WTC11 (cell line): ENCODE measurements around the gene ST6GALNAC6. TPM values are rescaled to one million over a fixed set of nuclear protein-coding genes. Genes with fewer than 3 reads are reported as not detected.
"Not testable (repeated sequence)": the region's sequence is repeated elsewhere in the genome, so short reads cannot be mapped to it uniquely, and the experiment has no call there.

Source experiments
- ATAC-seq: fragments of 200-7000 bp; cut with Tn5 transposase; 2 replicates; pipeline ENCODE4 v1.10.0; 2021; ENCODE audit warnings: mild to moderate bottlenecking, moderate library complexity
- CTCF ChIA-PET: fragments of 300-600 bp; sonication (Branson Sonifier 250); formaldehyde crosslinking; loops from one replicate; lab custom pipeline; 2021; ENCODE audit warnings: antibody characterized with exemption; lab: Charles Lee
- POLR2A ChIA-PET: fragments of 350-600 bp; sonication (Branson Sonifier 250); formaldehyde crosslinking; loops from one replicate; lab custom pipeline; 2021; ENCODE audit warnings: antibody characterized with exemption; lab: Charles Lee
- DNase-seq: peaks from one replicate; pipeline ENCODE4 v3.0.0; 2021; ENCODE audit warnings: low spot score
- H3K27ac Mint-ChIP-seq: 2 replicates; pipeline ENCODE4 v1.8.0; 2021; ENCODE audit warnings: mixed read lengths
- H3K27me3 Mint-ChIP-seq: 2 replicates; pipeline ENCODE4 v1.8.0; 2021; ENCODE audit warnings: low read depth, mild to moderate bottlenecking, moderate library complexity, mixed read lengths
- H3K36me3 Mint-ChIP-seq: 2 replicates; pipeline ENCODE4 v1.8.0; 2021; ENCODE audit warnings: mixed read lengths
- H3K4me1 Mint-ChIP-seq: 2 replicates; pipeline ENCODE4 v1.8.0; 2022; ENCODE audit warnings: mixed read lengths
- H3K4me3 Mint-ChIP-seq: 2 replicates; pipeline ENCODE4 v1.8.0; 2021; ENCODE audit warnings: mild to moderate bottlenecking, moderate library complexity, mixed read lengths
- H3K9me3 Mint-ChIP-seq: 2 replicates; pipeline ENCODE4 v1.8.0; 2021; ENCODE audit warnings: mixed read lengths
- CBFB ChIP-seq: sonication (generic); formaldehyde crosslinking; IDR thresholded peaks from 2 replicates; pipeline ENCODE4 v1.8.1; 2022; ENCODE audit warnings: mild to moderate bottlenecking, low read depth, missing genetic modification reagents
- GTF2I ChIP-seq: fragments of 250-450 bp; sonication (Bioruptor Pico); conservative IDR thresholded peaks from 2 replicates; pipeline ENCODE4 v1.4.0; 2021; ENCODE audit warnings: mild to moderate bottlenecking
- NFATC4 ChIP-seq: fragments of 250-450 bp; sonication (Bioruptor Pico); IDR thresholded peaks from 2 replicates; pipeline ENCODE4 v1.9.0; 2021; ENCODE audit warnings: mild to moderate bottlenecking
- NFE2L1 ChIP-seq: sonication (generic); formaldehyde crosslinking; IDR thresholded peaks from 2 replicates; pipeline ENCODE4 v1.8.1; 2023; ENCODE audit warnings: missing genetic modification reagents
- OVOL2 ChIP-seq: fragments of 250-450 bp; sonication (Bioruptor Pico); IDR thresholded peaks from 2 replicates; pipeline ENCODE4 v1.9.0; 2021; ENCODE audit warnings: mild to moderate bottlenecking, borderline replicate concordance
- RELA ChIP-seq: sonication (generic); formaldehyde crosslinking; IDR thresholded peaks from 2 replicates; pipeline ENCODE4 v1.8.1; 2022; ENCODE audit warnings: missing genetic modification reagents, mild to moderate bottlenecking, borderline replicate concordance
- SP1 ChIP-seq: sonication (generic); formaldehyde crosslinking; conservative IDR thresholded peaks from 2 replicates; pipeline ENCODE4 v1.8.1; 2022; ENCODE audit warnings: missing genetic modification reagents
- TP53 ChIP-seq: sonication (generic); formaldehyde crosslinking; IDR thresholded peaks from 2 replicates; pipeline ENCODE4 v1.8.1; 2023; ENCODE audit warnings: mild to moderate bottlenecking, missing genetic modification reagents
- ZNF121 ChIP-seq: sonication (generic); formaldehyde crosslinking; IDR thresholded peaks from 2 replicates; pipeline ENCODE4 v1.8.0; 2023; ENCODE audit warnings: missing genetic modification reagents
- ZNF138 ChIP-seq: sonication (generic); formaldehyde crosslinking; conservative IDR thresholded peaks from 2 replicates; pipeline ENCODE4 v1.8.1; 2022; ENCODE audit warnings: mild to moderate bottlenecking, moderate library complexity, missing genetic modification reagents
- ZNF317 ChIP-seq: sonication (generic); formaldehyde crosslinking; IDR thresholded peaks from 2 replicates; pipeline ENCODE4 v1.8.1; 2023; ENCODE audit warnings: low read depth, mild to moderate bottlenecking, moderate library complexity, missing genetic modification reagents, borderline replicate concordance
- ZNF423 ChIP-seq: fragments of 250-450 bp; sonication (Bioruptor Pico); IDR thresholded peaks from 2 replicates; pipeline ENCODE4 v2.1.2; 2022; ENCODE audit warnings: mild to moderate bottlenecking, moderate library complexity
- total RNA-seq: library from RNA; stranded (reverse); gene quantifications from 3 replicates; pipeline ENCODE4 v1.2.3, GENCODE V29; 2021
- TF ChIP-seq, protein P1 (sequence below): sonication (generic); formaldehyde crosslinking; IDR thresholded peaks from 2 replicates; pipeline ENCODE4 v1.8.0; 2022; ENCODE audit warnings: missing genetic modification reagents
- TF ChIP-seq, protein P2 (sequence below): fragments of 250-450 bp; sonication (Bioruptor Pico); IDR thresholded peaks from 2 replicates; pipeline ENCODE4 v2.1.2; 2022; ENCODE audit warnings: mild to moderate bottlenecking, moderate library complexity
- TF ChIP-seq, protein P3 (sequence below): fragments of 250-450 bp; sonication (Bioruptor Pico); IDR thresholded peaks from 2 replicates; pipeline ENCODE4 v1.9.0; 2021; ENCODE audit warnings: mild to moderate bottlenecking, borderline replicate concordance
- TF ChIP-seq, protein P4 (sequence below): fragments of 200-600 bp; IDR thresholded peaks from 2 replicates; pipeline ENCODE4 v1.8.0; 2022; ENCODE audit warnings: antibody characterized with exemption
- TF ChIP-seq, protein P5 (sequence below): fragments of 250-450 bp; sonication (Bioruptor Pico); IDR thresholded peaks from 2 replicates; pipeline ENCODE4 v1.9.0; 2021; ENCODE audit warnings: moderate library complexity, mild to moderate bottlenecking, inconsistent platforms, borderline replicate concordance

Gene ST6GALNAC6
- total RNA-seq, 1 experiment from 2014 or later, result 47.5 TPM

DNA sequence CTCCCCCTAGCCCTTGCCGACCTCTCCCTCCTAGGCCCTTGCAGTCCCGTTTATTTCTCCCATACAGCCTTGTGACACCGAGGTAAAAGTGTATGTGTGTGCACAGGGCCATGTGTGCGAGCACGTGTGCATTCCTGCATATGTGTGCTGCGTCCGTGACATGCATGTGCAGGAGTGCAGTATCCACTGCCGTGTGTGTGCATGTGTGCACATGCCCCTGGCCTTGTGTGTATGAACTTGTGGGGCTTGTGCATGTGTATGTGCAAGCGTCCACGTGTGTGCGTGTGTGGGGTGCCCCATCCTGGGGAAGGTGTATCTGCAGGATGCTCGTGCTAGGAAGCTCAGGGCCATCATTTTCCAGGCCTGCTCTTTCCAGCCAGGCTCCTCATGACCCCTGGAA, 28.5 kb downstream of the ST6GALNAC6 start (continued):
- no peak for TF ChIP-seq ZNF423
- TF ChIP-seq, protein P1, sequence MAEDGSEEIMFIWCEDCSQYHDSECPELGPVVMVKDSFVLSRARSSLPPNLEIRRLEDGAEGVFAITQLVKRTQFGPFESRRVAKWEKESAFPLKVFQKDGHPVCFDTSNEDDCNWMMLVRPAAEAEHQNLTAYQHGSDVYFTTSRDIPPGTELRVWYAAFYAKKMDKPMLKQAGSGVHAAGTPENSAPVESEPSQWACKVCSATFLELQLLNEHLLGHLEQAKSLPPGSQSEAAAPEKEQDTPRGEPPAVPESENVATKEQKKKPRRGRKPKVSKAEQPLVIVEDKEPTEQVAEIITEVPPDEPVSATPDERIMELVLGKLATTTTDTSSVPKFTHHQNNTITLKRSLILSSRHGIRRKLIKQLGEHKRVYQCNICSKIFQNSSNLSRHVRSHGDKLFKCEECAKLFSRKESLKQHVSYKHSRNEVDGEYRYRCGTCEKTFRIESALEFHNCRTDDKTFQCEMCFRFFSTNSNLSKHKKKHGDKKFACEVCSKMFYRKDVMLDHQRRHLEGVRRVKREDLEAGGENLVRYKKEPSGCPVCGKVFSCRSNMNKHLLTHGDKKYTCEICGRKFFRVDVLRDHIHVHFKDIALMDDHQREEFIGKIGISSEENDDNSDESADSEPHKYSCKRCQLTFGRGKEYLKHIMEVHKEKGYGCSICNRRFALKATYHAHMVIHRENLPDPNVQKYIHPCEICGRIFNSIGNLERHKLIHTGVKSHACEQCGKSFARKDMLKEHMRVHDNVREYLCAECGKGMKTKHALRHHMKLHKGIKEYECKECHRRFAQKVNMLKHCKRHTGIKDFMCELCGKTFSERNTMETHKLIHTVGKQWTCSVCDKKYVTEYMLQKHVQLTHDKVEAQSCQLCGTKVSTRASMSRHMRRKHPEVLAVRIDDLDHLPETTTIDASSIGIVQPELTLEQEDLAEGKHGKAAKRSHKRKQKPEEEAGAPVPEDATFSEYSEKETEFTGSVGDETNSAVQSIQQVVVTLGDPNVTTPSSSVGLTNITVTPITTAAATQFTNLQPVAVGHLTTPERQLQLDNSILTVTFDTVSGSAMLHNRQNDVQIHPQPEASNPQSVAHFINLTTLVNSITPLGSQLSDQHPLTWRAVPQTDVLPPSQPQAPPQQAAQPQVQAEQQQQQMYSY, result no peak
- TF ChIP-seq ZNF121 (CRISPR knock-in tag), result no peak
- TF ChIP-seq, protein P2, sequence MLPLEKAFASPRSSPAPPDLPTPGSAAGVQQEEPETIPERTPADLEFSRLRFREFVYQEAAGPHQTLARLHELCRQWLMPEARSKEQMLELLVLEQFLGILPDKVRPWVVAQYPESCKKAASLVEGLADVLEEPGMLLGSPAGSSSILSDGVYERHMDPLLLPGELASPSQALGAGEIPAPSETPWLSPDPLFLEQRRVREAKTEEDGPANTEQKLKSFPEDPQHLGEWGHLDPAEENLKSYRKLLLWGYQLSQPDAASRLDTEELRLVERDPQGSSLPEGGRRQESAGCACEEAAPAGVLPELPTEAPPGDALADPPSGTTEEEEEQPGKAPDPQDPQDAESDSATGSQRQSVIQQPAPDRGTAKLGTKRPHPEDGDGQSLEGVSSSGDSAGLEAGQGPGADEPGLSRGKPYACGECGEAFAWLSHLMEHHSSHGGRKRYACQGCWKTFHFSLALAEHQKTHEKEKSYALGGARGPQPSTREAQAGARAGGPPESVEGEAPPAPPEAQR, result no peak
- TF ChIP-seq, protein P3, sequence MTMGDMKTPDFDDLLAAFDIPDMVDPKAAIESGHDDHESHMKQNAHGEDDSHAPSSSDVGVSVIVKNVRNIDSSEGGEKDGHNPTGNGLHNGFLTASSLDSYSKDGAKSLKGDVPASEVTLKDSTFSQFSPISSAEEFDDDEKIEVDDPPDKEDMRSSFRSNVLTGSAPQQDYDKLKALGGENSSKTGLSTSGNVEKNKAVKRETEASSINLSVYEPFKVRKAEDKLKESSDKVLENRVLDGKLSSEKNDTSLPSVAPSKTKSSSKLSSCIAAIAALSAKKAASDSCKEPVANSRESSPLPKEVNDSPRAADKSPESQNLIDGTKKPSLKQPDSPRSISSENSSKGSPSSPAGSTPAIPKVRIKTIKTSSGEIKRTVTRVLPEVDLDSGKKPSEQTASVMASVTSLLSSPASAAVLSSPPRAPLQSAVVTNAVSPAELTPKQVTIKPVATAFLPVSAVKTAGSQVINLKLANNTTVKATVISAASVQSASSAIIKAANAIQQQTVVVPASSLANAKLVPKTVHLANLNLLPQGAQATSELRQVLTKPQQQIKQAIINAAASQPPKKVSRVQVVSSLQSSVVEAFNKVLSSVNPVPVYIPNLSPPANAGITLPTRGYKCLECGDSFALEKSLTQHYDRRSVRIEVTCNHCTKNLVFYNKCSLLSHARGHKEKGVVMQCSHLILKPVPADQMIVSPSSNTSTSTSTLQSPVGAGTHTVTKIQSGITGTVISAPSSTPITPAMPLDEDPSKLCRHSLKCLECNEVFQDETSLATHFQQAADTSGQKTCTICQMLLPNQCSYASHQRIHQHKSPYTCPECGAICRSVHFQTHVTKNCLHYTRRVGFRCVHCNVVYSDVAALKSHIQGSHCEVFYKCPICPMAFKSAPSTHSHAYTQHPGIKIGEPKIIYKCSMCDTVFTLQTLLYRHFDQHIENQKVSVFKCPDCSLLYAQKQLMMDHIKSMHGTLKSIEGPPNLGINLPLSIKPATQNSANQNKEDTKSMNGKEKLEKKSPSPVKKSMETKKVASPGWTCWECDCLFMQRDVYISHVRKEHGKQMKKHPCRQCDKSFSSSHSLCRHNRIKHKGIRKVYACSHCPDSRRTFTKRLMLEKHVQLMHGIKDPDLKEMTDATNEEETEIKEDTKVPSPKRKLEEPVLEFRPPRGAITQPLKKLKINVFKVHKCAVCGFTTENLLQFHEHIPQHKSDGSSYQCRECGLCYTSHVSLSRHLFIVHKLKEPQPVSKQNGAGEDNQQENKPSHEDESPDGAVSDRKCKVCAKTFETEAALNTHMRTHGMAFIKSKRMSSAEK (CRISPR knock-in tag), result no peak
- no peak for TF ChIP-seq NFATC4 (CRISPR knock-in tag)
- TF ChIP-seq, all 79 proteins: peak for 0

DNA sequence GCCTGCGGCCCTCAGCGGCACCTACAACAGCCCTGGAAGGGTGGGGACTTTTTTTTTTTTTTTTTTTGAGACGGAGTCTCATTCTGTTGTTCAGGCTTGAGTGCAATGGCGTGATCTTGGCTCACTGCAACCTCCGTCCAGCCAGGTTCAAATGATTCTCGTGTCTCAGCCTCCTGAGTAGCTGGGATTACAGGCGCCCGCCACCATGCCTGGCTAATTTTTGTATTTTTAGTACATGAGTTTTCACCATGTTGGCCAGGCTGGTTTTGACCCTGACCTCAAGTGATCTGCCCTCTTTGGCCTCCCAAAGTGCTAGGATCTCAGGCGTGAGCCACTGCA, 29.3 kb downstream of the ST6GALNAC6 start:
- not testable (repeated sequence) for DNase-seq, H3K4me3 Mint-ChIP-seq, H3K36me3 Mint-ChIP-seq, H3K9me3 Mint-ChIP-seq, ATAC-seq, H3K27ac Mint-ChIP-seq, H3K27me3 Mint-ChIP-seq
- peaks cover 10% of the 10 kb centered on the region for H3K4me1 Mint-ChIP-seq
- TF ChIP-seq, protein P4, sequence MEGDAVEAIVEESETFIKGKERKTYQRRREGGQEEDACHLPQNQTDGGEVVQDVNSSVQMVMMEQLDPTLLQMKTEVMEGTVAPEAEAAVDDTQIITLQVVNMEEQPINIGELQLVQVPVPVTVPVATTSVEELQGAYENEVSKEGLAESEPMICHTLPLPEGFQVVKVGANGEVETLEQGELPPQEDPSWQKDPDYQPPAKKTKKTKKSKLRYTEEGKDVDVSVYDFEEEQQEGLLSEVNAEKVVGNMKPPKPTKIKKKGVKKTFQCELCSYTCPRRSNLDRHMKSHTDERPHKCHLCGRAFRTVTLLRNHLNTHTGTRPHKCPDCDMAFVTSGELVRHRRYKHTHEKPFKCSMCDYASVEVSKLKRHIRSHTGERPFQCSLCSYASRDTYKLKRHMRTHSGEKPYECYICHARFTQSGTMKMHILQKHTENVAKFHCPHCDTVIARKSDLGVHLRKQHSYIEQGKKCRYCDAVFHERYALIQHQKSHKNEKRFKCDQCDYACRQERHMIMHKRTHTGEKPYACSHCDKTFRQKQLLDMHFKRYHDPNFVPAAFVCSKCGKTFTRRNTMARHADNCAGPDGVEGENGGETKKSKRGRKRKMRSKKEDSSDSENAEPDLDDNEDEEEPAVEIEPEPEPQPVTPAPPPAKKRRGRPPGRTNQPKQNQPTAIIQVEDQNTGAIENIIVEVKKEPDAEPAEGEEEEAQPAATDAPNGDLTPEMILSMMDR, result peak; percentile 4; the same call in 1 of the 2 replicates
- POLR2A ChIA-PET, result interaction anchor here (0.7 to 1.2 kb wide), 7 partner anchors 12 to 419 kb away, joined by 3 to 9 read pairs (median 3); partner anchors contain the start of genes CDK9, FPGS, LRSAM1 and RPL12
- CTCF ChIA-PET, result interaction anchor here (0.6 to 4.2 kb wide), 73 partner anchors 8 to 1577 kb away, joined by 3 to 115 read pairs (median 6); partner anchors contain the start of genes AK1, CDK9, CFAP157 and ENG

DNA sequence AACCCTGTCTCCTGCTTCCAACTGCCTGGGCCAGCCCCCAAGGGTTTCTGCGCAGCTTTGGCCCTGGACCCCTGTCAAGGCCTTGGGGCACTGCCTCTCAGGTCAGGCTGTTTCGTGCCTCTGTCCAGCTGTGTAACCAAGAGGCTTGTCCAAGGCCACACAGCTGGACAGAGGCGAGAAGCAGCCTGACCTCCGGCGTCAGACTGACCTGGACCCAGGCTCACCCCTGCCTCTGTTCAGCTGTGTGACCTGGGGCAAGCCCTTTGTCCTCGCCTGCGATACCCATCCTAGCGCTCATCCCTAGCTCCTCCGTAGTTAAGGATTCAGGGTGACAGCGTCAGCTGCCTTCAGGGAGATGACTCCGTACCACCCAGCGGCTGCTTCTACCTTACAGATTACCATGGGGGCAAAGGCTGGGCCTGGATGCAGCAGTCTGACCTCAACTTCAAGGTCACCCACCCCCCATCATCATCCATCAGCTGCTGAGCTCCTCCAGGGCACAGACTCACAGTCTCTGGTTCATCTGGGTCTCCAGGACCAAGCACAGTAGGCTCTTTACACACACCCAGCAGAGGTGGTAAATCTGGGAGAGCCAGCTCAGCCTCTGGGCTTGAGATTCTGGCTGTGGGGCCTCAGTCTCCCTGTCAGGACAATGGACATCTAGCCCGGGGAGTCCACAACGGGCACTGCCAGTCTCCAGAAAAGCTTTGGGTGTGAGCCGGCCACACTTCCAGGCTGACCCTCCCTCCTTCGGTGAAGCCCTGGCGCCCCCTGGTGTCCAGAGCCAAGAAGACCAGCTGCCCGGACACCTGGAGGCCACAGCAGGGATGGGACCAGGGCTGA, 29.9 kb downstream of the ST6GALNAC6 start:
- ChIA-PET CTCF (interaction anchor here (0.6 to 4.2 kb wide), 81 partner anchors 8 to 1784 kb away, joined by 3 to 115 read pairs (median 5); partner anchors contain the start of genes AK1, CDK9, CFAP157 and ENG), POLR2A (interaction anchor here (0.6 to 1.2 kb wide), 9 partner anchors 13 to 418 kb away, joined by 3 to 9 read pairs (median 3); partner anchors contain the start of genes CDK9, FPGS, LRSAM1 and RPL12)
- Mint-ChIP-seq H3K27me3 (no peaks in the 10 kb centered on the region), H3K36me3 (no peaks in the 10 kb centered on the region), H3K4me3 (no peak overlapping the region), H3K27ac (no peak overlapping the region; the same call in 1 of the 2 replicates), H3K4me1 (peaks cover 10% of the 10 kb centered on the region), H3K9me3 (no peaks in the 10 kb centered on the region)
- ATAC-seq, result peak; percentile 89
- peak; percentile 96 for DNase-seq
- TF ChIP-seq ZNF138 (CRISPR knock-in tag) (no peak), OVOL2 (CRISPR knock-in tag) (no peak), NFE2L1 (no peak), TP53 (no peak), SP1 (CRISPR knock-in tag) (0 out of 2 replicates have a peak, but pooled peaks have one; percentile 33), RELA (CRISPR knock-in tag) (no peak), GTF2I (no peak), ZNF317 (CRISPR knock-in tag) (no peak), CBFB (CRISPR knock-in tag) (no peak)
- TF ChIP-seq, protein P4, result peak; percentile 92
- TF ChIP-seq, protein P5, sequence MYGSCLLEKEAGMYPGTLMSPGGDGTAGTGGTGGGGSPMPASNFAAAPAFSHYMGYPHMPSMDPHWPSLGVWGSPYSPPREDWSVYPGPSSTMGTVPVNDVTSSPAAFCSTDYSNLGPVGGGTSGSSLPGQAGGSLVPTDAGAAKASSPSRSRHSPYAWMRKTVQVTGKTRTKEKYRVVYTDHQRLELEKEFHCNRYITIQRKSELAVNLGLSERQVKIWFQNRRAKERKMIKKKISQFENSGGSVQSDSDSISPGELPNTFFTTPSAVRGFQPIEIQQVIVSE (CRISPR knock-in tag), result no peak
